ENCODE measurements around the gene TUT4.

Gene TUT4

GRCh38 chr1:52444463-52444862 is 108.4 kb downstream of the TUT4 start:
- H3F3A ChIP-seq (ENCODE audit: insufficient read depth, low read length): no peaks in the 10 kb centered on the region
- no peaks in the 10 kb centered on the region for H3K9me3 ChIP-seq (replicated peaks; ENCODE audit: insufficient read depth, low read length)
- no peak overlapping the region for H2AFZ ChIP-seq (ENCODE audit: low read length)
- no peaks in the 10 kb centered on the region for H3K27me3 ChIP-seq (replicated peaks; ENCODE audit: insufficient read depth, low read length)
- no peaks in the 10 kb centered on the region for H3K9me2 ChIP-seq (replicated peaks; ENCODE audit: insufficient read depth, low read length)
- H3K36me3 ChIP-seq (replicated peaks; ENCODE audit: insufficient read depth, low read length): no peaks in the 10 kb centered on the region
- no peak for DNase-seq
- H4K20me1 ChIP-seq (ENCODE audit: insufficient read depth, low read length): no peaks in the 10 kb centered on the region
- no peak overlapping the region for H3K4me2 ChIP-seq (ENCODE audit: low read depth, low read length)
- TF ChIP-seq CTCF (IDR thresholded peaks at IDR 0.05; ENCODE audit: low read length) (no peak), EZH2phosphoT487 (IDR thresholded peaks at IDR 0.05; ENCODE audit: low read length) (no peak), EZH2 (optimal IDR thresholded peaks at IDR 0.05; ENCODE audit: low read depth, low read length) (no peak)
- H3K79me2 ChIP-seq (ENCODE audit: low read length): no peaks in the 10 kb centered on the region
- H3K4me1 ChIP-seq (ENCODE audit: low read length): no peaks in the 10 kb centered on the region
- no peak overlapping the region for H3K9ac ChIP-seq (ENCODE audit: low read length)
- no peak overlapping the region for H3K27ac ChIP-seq (ENCODE audit: low read length)
- H3K4me3 ChIP-seq (ENCODE audit: low read length): no peak overlapping the region

GRCh38 chr1:52439976-52440375 is 112.9 kb downstream of the TUT4 start:
- Histone ChIP-seq H3K4me1 (ENCODE audit: low read length) (no peaks in the 10 kb centered on the region), H3K9ac (ENCODE audit: low read length) (no peak overlapping the region), H3F3A (ENCODE audit: insufficient read depth, low read length) (no peaks in the 10 kb centered on the region), H3K9me3 (replicated peaks; ENCODE audit: insufficient read depth, low read length) (no peaks in the 10 kb centered on the region), H3K9me2 (replicated peaks; ENCODE audit: insufficient read depth, low read length) (no peaks in the 10 kb centered on the region), H3K4me2 (ENCODE audit: low read depth, low read length) (no peak overlapping the region), H3K27me3 (replicated peaks; ENCODE audit: insufficient read depth, low read length) (no peaks in the 10 kb centered on the region), H4K20me1 (ENCODE audit: insufficient read depth, low read length) (no peaks in the 10 kb centered on the region), H3K27ac (ENCODE audit: low read length) (no peak overlapping the region), H3K4me3 (ENCODE audit: low read length) (no peak overlapping the region), H2AFZ (ENCODE audit: low read length) (no peak overlapping the region), H3K79me2 (ENCODE audit: low read length) (no peaks in the 10 kb centered on the region), H3K36me3 (replicated peaks; ENCODE audit: insufficient read depth, low read length) (no peaks in the 10 kb centered on the region)
- DNase-seq: no peak
- TF ChIP-seq EZH2 (optimal IDR thresholded peaks at IDR 0.05; ENCODE audit: low read depth, low read length) (no peak), CTCF (IDR thresholded peaks at IDR 0.05; ENCODE audit: low read length) (no peak), EZH2phosphoT487 (IDR thresholded peaks at IDR 0.05; ENCODE audit: low read length) (no peak)

GRCh38 chr1:52436817-52437216 is 116.1 kb downstream of the TUT4 start:
- Histone ChIP-seq H3K9me2 (replicated peaks; ENCODE audit: insufficient read depth, low read length) (no peaks in the 10 kb centered on the region), H3K36me3 (replicated peaks; ENCODE audit: insufficient read depth, low read length) (no peaks in the 10 kb centered on the region), H3K4me1 (ENCODE audit: low read length) (no peaks in the 10 kb centered on the region), H3K9me3 (replicated peaks; ENCODE audit: insufficient read depth, low read length) (no peaks in the 10 kb centered on the region), H3K4me2 (ENCODE audit: low read depth, low read length) (no peak overlapping the region), H3K4me3 (ENCODE audit: low read length) (no peak overlapping the region), H4K20me1 (ENCODE audit: insufficient read depth, low read length) (no peaks in the 10 kb centered on the region), H3K27me3 (replicated peaks; ENCODE audit: insufficient read depth, low read length) (no peaks in the 10 kb centered on the region), H3K27ac (ENCODE audit: low read length) (no peak overlapping the region), H3K79me2 (ENCODE audit: low read length) (no peaks in the 10 kb centered on the region), H2AFZ (ENCODE audit: low read length) (no peak overlapping the region), H3F3A (ENCODE audit: insufficient read depth, low read length) (no peaks in the 10 kb centered on the region), H3K9ac (ENCODE audit: low read length) (no peak overlapping the region)
- no peak for TF ChIP-seq CTCF (IDR thresholded peaks at IDR 0.05; ENCODE audit: low read length)
- no peak for TF ChIP-seq EZH2phosphoT487 (IDR thresholded peaks at IDR 0.05; ENCODE audit: low read length)
- no peak for TF ChIP-seq EZH2 (optimal IDR thresholded peaks at IDR 0.05; ENCODE audit: low read depth, low read length)
- no peak for DNase-seq
